ENCODE measurements around the gene PPM1F.

- no peak for TF ChIP-seq ATF3 (IDR thresholded peaks at IDR 0.05)
- no peak for TF ChIP-seq MAX (IDR thresholded peaks at IDR 0.05)
- TF ChIP-seq RAD21 (IDR thresholded peaks at IDR 0.05), result no peak
- TF ChIP-seq CTCF (IDR thresholded peaks at IDR 0.05; ENCODE audit: low read depth, low read length, missing input control), result no peak
- no peak for TF ChIP-seq SP1 (IDR thresholded peaks at IDR 0.05)
Measured at GRCh38 chr22:21898354-21898896, 54.2 kb downstream of the PPM1F start.

Measured in liver (tissue), 3 donors.